Measurements from ENCODE around the gene CCM2L. TPM values are rescaled to one million over a fixed set of nuclear protein-coding genes. Genes with fewer than 3 reads are reported as not detected.

Gene CCM2L
- total RNA-seq, 1 donor from 2014 or later = 0.75 TPM

DNA sequence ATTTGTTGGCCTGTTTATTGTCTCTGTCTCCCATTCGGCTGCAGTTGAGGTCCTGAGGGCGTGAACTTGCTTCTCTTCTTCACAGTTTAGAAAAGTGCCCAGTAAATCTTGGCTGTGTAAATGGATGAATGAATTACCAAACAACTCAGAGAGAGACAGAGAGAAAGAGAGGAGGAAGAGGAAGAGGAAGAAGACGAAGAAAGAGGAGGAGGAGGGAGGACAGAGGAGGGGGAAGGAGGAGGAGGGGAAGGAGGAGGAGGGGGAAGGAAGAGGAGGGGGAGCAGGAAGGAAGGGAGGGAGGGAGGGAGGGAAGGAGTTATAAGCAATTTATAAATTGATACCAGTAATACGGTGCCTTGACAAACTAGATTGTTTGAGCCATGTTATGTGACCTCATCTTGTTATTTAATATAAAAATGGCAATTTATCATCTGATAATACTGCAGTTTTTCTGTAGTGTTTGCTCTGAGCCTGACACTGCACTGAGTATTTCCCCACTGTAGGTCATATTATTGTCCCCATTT lies 60.5 kb downstream of the CCM2L start:
- no peak for DNase-seq (ENCODE audit: low spot score)

DNA sequence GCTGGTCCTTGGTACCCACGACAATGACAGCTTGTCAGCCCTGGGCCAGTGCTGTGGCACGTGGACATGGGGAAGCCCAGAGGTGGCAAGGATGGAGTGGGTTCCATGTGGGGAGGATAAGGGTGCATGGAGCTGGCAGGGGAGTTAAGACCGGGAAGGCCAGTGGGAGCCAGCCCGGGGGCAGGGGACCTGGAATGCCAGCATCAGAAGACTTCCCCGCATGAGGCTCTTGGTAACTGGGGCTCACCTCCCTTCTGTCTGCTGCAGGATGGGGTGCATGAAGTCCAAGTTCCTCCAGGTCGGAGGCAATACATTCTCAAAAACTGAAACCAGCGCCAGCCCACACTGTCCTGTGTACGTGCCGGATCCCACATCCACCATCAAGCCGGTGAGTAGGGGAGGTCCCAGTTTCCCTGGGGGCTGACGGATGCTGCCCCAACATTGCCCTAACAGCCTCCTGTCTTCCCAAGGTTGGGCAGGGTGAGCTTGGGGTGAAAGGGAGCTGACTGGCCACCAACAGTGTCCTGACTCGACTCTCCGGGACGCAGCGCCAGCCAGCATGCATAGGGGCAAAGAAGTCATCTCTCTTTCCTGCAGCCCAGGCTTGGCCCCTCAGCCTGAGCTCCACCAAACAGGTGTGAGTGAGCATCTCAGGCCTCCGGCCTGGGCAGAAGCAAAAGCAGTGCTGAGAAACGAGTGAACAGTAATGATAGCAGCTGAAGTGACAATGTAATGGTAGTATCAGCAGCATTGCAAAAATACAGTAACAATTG lies 61.3 kb downstream of the CCM2L start:
- H3K9me3 Mint-ChIP-seq = no peaks in the 10 kb centered on the region
- H3K9me3 ChIP-seq (ENCODE audit: low read depth) = no peaks in the 10 kb centered on the region
- no peaks in the 10 kb centered on the region for H3K36me3 ChIP-seq
- H4K20me1 ChIP-seq (ENCODE audit: low read depth) = no peaks in the 10 kb centered on the region
- H3K27ac ChIP-seq = peak overlapping the region; percentile 71
- H3K4me1 ChIP-seq = peaks cover 13% of the 10 kb centered on the region
- H3K4me3 Mint-ChIP-seq = no peak overlapping the region
- peaks cover 11% of the 10 kb centered on the region for H3K4me1 Mint-ChIP-seq
- H3K36me3 Mint-ChIP-seq = no peaks in the 10 kb centered on the region
- H2AFZ ChIP-seq (replicated peaks) = no peak overlapping the region
- no peak overlapping the region for H3K9ac ChIP-seq
- H3K4me2 ChIP-seq = peak overlapping the region; percentile 10
- peaks cover 4% of the 10 kb centered on the region for H3F3A ChIP-seq (ENCODE audit: low read depth)
- no peak for DNase-seq (ENCODE audit: low spot score)
- H3K27me3 ChIP-seq = no peaks in the 10 kb centered on the region
- no peaks in the 10 kb centered on the region for H3K79me2 ChIP-seq (ENCODE audit: low read depth)
- H3K27me3 Mint-ChIP-seq (ENCODE audit: insufficient read depth, low read depth) = peaks cover 5% of the 10 kb centered on the region
- TF ChIP-seq, protein P1, sequence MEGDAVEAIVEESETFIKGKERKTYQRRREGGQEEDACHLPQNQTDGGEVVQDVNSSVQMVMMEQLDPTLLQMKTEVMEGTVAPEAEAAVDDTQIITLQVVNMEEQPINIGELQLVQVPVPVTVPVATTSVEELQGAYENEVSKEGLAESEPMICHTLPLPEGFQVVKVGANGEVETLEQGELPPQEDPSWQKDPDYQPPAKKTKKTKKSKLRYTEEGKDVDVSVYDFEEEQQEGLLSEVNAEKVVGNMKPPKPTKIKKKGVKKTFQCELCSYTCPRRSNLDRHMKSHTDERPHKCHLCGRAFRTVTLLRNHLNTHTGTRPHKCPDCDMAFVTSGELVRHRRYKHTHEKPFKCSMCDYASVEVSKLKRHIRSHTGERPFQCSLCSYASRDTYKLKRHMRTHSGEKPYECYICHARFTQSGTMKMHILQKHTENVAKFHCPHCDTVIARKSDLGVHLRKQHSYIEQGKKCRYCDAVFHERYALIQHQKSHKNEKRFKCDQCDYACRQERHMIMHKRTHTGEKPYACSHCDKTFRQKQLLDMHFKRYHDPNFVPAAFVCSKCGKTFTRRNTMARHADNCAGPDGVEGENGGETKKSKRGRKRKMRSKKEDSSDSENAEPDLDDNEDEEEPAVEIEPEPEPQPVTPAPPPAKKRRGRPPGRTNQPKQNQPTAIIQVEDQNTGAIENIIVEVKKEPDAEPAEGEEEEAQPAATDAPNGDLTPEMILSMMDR (IDR thresholded peaks at IDR 0.05) = no peak
- H3K27ac Mint-ChIP-seq = no peak overlapping the region
- no peak overlapping the region for H3K4me3 ChIP-seq

More for the DNA sequence above, 60.5 kb downstream of the CCM2L start:
- Histone ChIP-seq H3K9me3 (ENCODE audit: low read depth) (no peaks in the 10 kb centered on the region), H3K27ac (no peak overlapping the region), H4K20me1 (ENCODE audit: low read depth) (no peaks in the 10 kb centered on the region), H3K4me3 (no peak overlapping the region), H3K4me1 (peaks cover 13% of the 10 kb centered on the region), H3K4me2 (no peak overlapping the region), H3K36me3 (no peaks in the 10 kb centered on the region), H3K79me2 (ENCODE audit: low read depth) (no peaks in the 10 kb centered on the region), H3K9ac (no peak overlapping the region), H3F3A (ENCODE audit: low read depth) (peaks cover 4% of the 10 kb centered on the region), H2AFZ (replicated peaks) (peak overlapping the region; percentile 41), H3K27me3 (no peaks in the 10 kb centered on the region)
- H3K9me3 Mint-ChIP-seq = no peaks in the 10 kb centered on the region
- H3K36me3 Mint-ChIP-seq = no peaks in the 10 kb centered on the region
- no peak overlapping the region for H3K27ac Mint-ChIP-seq
- H3K4me3 Mint-ChIP-seq = no peak overlapping the region
- H3K27me3 Mint-ChIP-seq (ENCODE audit: insufficient read depth, low read depth) = peaks cover 5% of the 10 kb centered on the region
- H3K4me1 Mint-ChIP-seq = peaks cover 11% of the 10 kb centered on the region
- TF ChIP-seq EZH2 (IDR thresholded peaks at IDR 0.05) = no peak

DNA sequence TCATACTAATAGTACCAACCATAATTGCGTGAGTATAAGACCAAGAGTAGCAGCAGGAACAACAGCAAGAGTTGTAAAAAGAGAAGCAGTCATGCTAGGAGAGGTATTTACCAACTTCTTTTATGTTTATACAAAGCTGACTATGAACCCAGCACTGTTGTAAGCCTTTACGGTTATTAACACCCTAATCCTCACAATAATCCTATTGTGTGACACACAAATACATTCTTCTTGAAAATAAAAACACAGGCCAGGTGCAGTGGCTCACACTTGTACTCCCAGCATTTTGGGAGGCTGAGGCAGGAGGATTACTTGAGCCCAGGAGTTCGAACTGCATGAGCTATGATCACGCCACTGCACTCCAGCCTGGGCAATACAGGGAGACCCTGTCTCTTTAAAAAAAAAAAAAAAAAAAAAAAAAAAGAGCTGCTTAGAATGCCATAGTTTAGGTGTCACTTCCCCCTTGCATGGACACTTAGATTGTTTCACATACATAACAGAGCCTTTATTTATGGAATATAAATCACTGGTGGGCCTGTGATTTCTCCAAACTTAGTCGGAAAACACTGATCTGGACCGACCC lies 62.0 kb downstream of the CCM2L start:
- no peak overlapping the region for H3K4me3 Mint-ChIP-seq
- peak overlapping the region; percentile 10 for H3K4me2 ChIP-seq
- H3K27me3 ChIP-seq = no peaks in the 10 kb centered on the region
- TF ChIP-seq EZH2 (IDR thresholded peaks at IDR 0.05) (no peak), EZH2phosphoT487 (IDR thresholded peaks at IDR 0.05) (peak; percentile 55)
- H3F3A ChIP-seq (ENCODE audit: low read depth) = peaks cover 4% of the 10 kb centered on the region
- H3K9me3 Mint-ChIP-seq = no peaks in the 10 kb centered on the region
- H3K4me1 ChIP-seq = peaks cover 13% of the 10 kb centered on the region
- no peaks in the 10 kb centered on the region for H3K79me2 ChIP-seq (ENCODE audit: low read depth)
- no peaks in the 10 kb centered on the region for H4K20me1 ChIP-seq (ENCODE audit: low read depth)
- no peak overlapping the region for H3K4me3 ChIP-seq
- H2AFZ ChIP-seq (replicated peaks) = no peak overlapping the region
- peak overlapping the region; percentile 71 for H3K27ac ChIP-seq
- H3K4me1 Mint-ChIP-seq = peaks cover 11% of the 10 kb centered on the region
- H3K9me3 ChIP-seq (ENCODE audit: low read depth) = no peaks in the 10 kb centered on the region
- no peaks in the 10 kb centered on the region for H3K36me3 Mint-ChIP-seq
- H3K9ac ChIP-seq = no peak overlapping the region
- peak; percentile 54 for DNase-seq (ENCODE audit: low spot score)
- H3K36me3 ChIP-seq = no peaks in the 10 kb centered on the region
- H3K27me3 Mint-ChIP-seq (ENCODE audit: insufficient read depth, low read depth) = peaks cover 5% of the 10 kb centered on the region
- peak overlapping the region; percentile 74 for H3K27ac Mint-ChIP-seq

DNA sequence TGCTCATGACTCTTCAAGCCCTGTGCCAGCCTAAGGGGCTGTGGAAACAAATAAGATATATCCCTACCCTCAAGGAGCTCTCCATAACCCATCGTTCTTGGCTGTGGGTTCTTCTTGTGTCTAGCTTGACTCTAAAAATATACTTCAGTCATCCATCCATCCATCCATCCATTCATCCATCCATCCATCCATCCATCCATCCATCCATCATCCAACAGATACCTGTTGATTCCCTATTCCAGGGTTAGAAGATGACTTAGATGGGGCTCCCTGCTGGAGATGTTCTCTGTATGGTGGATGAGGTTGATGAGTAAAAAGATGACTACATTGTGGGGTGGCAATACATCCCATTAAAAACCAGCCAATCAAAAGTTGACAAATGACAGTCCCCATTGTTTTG lies 65.3 kb downstream of the CCM2L start:
- Histone ChIP-seq H3K4me3 (no peak overlapping the region), H3K4me2 (no peak overlapping the region), H3K9me3 (ENCODE audit: low read depth) (no peaks in the 10 kb centered on the region), H3K79me2 (ENCODE audit: low read depth) (no peaks in the 10 kb centered on the region), H3K27me3 (no peaks in the 10 kb centered on the region), H3K9ac (no peak overlapping the region), H4K20me1 (ENCODE audit: low read depth) (no peaks in the 10 kb centered on the region), H3K27ac (no peak overlapping the region), H3F3A (ENCODE audit: low read depth) (peaks cover under 1% of the 10 kb centered on the region), H3K4me1 (peaks cover 13% of the 10 kb centered on the region), H3K36me3 (no peaks in the 10 kb centered on the region), H2AFZ (replicated peaks) (no peak overlapping the region)
- TF ChIP-seq EZH2 (IDR thresholded peaks at IDR 0.05) (no peak), EZH2phosphoT487 (IDR thresholded peaks at IDR 0.05) (no peak)
- TF ChIP-seq, protein P1 (IDR thresholded peaks at IDR 0.05) = no peak
- Mint-ChIP-seq H3K36me3 (no peaks in the 10 kb centered on the region), H3K9me3 (no peaks in the 10 kb centered on the region), H3K4me1 (peaks cover 10% of the 10 kb centered on the region), H3K27ac (no peak overlapping the region), H3K27me3 (ENCODE audit: insufficient read depth, low read depth) (peaks cover 2% of the 10 kb centered on the region), H3K4me3 (no peak overlapping the region)
- DNase-seq (ENCODE audit: low spot score) = no peak
